GM12878 (cell line): ENCODE data around the gene AZU1. TPM values are rescaled to one million over a fixed set of nuclear protein-coding genes. Genes with fewer than 3 reads are reported as not detected.

ENCODE experiments used
- ATF2 ChIP-seq: IDR thresholded peaks from 2 replicates; pipeline ENCODE4 v1.6.1; 2012; ENCODE audit warnings: low read length, inconsistent platforms
- BHLHE40 ChIP-seq, 2 experiments: fragments of 450-650 bp in 1 of 2; IDR thresholded peaks; 2 replicates each; pipeline ENCODE4 v1.6.1; 2011 to 2017; ENCODE audit warnings: low read depth in 2 of 2, borderline replicate concordance in 1 of 2, improper control_type of control experiment in 1 of 2, low read length in 1 of 2, mild to moderate bottlenecking in 1 of 2
- CEBPZ ChIP-seq: fragments of 150-350 bp; IDR thresholded peaks from 2 replicates; pipeline ENCODE4 v1.6.1; 2016; ENCODE audit warnings: low read depth, low read length
- CHD2 ChIP-seq: IDR thresholded peaks from 2 replicates; pipeline ENCODE4 v1.6.1; 2011; ENCODE audit warnings: low read depth, low read length, improper control_type of control experiment, borderline replicate concordance
- EGR1 ChIP-seq, 2 experiments: IDR thresholded peaks; 1 replicate in 1 of 2; 2 replicates in 1 of 2; pipeline ENCODE4 v1.6.1; 2011 to 2012; ENCODE audit warnings: low read depth in 2 of 2, low read length in 2 of 2, borderline replicate concordance in 1 of 2, mild to moderate bottlenecking in 1 of 2, moderate library complexity in 1 of 2
- FOXK2 ChIP-seq: fragments of 450-650 bp; IDR thresholded peaks from 2 replicates; pipeline ENCODE4 v1.6.1; 2017; ENCODE audit warnings: mild to moderate bottlenecking, moderate library complexity
- GABPA ChIP-seq: IDR thresholded peaks from 2 replicates; pipeline ENCODE4 v1.6.1; 2014; ENCODE audit warnings: antibody characterized with exemption, low read depth, mild to moderate bottlenecking, inconsistent platforms
- MAX ChIP-seq: IDR thresholded peaks from 2 replicates; pipeline ENCODE4 v1.6.1; 2012; ENCODE audit warnings: low read depth, low read length, improper control_type of control experiment
- MLLT1 ChIP-seq: fragments of 450-650 bp; IDR thresholded peaks from 2 replicates; pipeline ENCODE4 v1.6.1; 2016; ENCODE audit warnings: mild to moderate bottlenecking
- MXI1 ChIP-seq: fragments of 150-350 bp; IDR thresholded peaks from 2 replicates; pipeline ENCODE4 v1.6.1; 2011; ENCODE audit warnings: low read depth, mild to moderate bottlenecking, inconsistent platforms, low read length, improper control_type of control experiment
- NR2C1 ChIP-seq: fragments of 450-650 bp; IDR thresholded peaks from 2 replicates; pipeline ENCODE4 v1.6.1; 2017; ENCODE audit warnings: antibody characterized with exemption, mild to moderate bottlenecking, moderate library complexity
- RELA ChIP-seq: fragments of 450-650 bp; IDR thresholded peaks from 2 replicates; pipeline ENCODE4 v1.8.0; 2014; ENCODE audit warnings: borderline replicate concordance; ENCODE audit not compliant: partially characterized antibody
- RELB ChIP-seq: fragments of 450-650 bp; IDR thresholded peaks from 2 replicates; pipeline ENCODE4 v1.6.1; 2017; ENCODE audit warnings: low read depth, mild to moderate bottlenecking, moderate library complexity
- SPI1 ChIP-seq: IDR thresholded peaks from 2 replicates; pipeline ENCODE4 v1.6.1; 2011; ENCODE audit warnings: low read depth, mild to moderate bottlenecking, low read length, moderate library complexity, borderline replicate concordance; ENCODE audit not compliant: insufficient read depth
- TARDBP ChIP-seq: IDR thresholded peaks from 2 replicates; pipeline ENCODE4 v1.6.1; 2016; ENCODE audit warnings: borderline replicate concordance
- USF2 ChIP-seq: IDR thresholded peaks from 2 replicates; pipeline ENCODE4 v1.6.1; 2011; ENCODE audit warnings: low read depth, low read length, improper control_type of control experiment, borderline replicate concordance
- ZBED1 ChIP-seq: IDR thresholded peaks from 2 replicates; pipeline ENCODE4 v1.6.1; 2016; ENCODE audit warnings: borderline replicate concordance
- ZNF24 ChIP-seq: fragments of 450-650 bp; IDR thresholded peaks from 2 replicates; pipeline ENCODE4 v1.6.1; 2017; ENCODE audit warnings: antibody characterized with exemption, mild to moderate bottlenecking
- ZNF274 ChIP-seq: IDR thresholded peaks from one replicate; pipeline ENCODE4 v1.8.0; 2011; ENCODE audit not compliant: insufficient read length, insufficient read depth
- ZNF622 ChIP-seq: fragments of 450-650 bp; IDR thresholded peaks from 2 replicates; pipeline ENCODE4 v1.6.1; 2017; ENCODE audit warnings: mild to moderate bottlenecking, inconsistent platforms
- polyA plus RNA-seq, 11 experiments: library from polyadenylated mRNA; depleted of rRNA in 4 of 11; unstranded in 6 of 11; stranded (reverse) in 5 of 11; fragments of >200 nt; fragmentation: Nextera tagmentation in 4 of 11; fragmentation: Illumina TruSeq in 1 of 11; extraction: Ambion mirVana in 4 of 11; extraction: Trizol in 1 of 11; gene quantifications; 1 replicate in 1 of 11; 2 replicates in 10 of 11; pipeline versions ENCODE4 v1.2.1 to v1.2.3, GENCODE V29; 2011 to 2016; ENCODE audit warnings: inconsistent platforms in 2 of 11, missing spikeins in 2 of 11, low read depth in 1 of 11
- total RNA-seq, 4 experiments: library from RNA; depleted of rRNA in 3 of 4; stranded (reverse); fragments of >200 nt in 3 of 4; fragmentation: Illumina TruSeq in 1 of 4; extraction: Trizol in 1 of 4; gene quantifications; 2 replicates each; pipeline versions ENCODE4 v1.2.1 to v1.2.3, GENCODE V29; 2013 to 2021

The AZU1 gene
- total and polyA plus RNA-seq, 10 of the 15 experiments (the other 5 are each of a cell fraction or from before 2014, with no cell fraction given), result not detected

GRCh38 chr19:796692-797527, 30.7 kb upstream of the AZU1 start, which contains the start of gene PTBP1 (continued):
- TF ChIP-seq ZBED1, result no peak
- TF ChIP-seq MLLT1, result peak; percentile 93
- no peak for TF ChIP-seq ZNF274
- TF ChIP-seq CHD2, result peak; percentile 95
- TF ChIP-seq MAX, result peak; percentile 99
- peak; percentile 96 for TF ChIP-seq USF2
- TF ChIP-seq ZNF622, result no peak
- no peak for TF ChIP-seq ATF2
- TF ChIP-seq RELB, result peak; percentile 61; the same call in 1 of the 2 replicates
- no peak for TF ChIP-seq SPI1
- peak; percentile 61; the same call in 1 of the 2 replicates for TF ChIP-seq FOXK2
- peak; percentile 96 for TF ChIP-seq NR2C1
- TF ChIP-seq MXI1, result peak; percentile 96
- peak; percentile 77 to 97 for TF ChIP-seq BHLHE40 (IDR thresholded peaks at IDR 0.05; ENCODE audit: borderline replicate concordance in 1 of 2, low read depth in 2 of 2, low read length in 1 of 2)
- no peak for TF ChIP-seq ZNF24
- TF ChIP-seq TARDBP, result peak; percentile 95
- TF ChIP-seq GABPA, result peak; percentile 80; the same call in 1 of the 2 replicates
- peak in 1 of 2 experiments; percentile 92; a peak in 2 of 3 replicates for TF ChIP-seq EGR1 (IDR thresholded peaks at IDR 0.05; ENCODE audit: borderline replicate concordance in 1 of 2, low read depth in 2 of 2, low read length in 2 of 2)
- peak; percentile 83 for TF ChIP-seq CEBPZ
- TF ChIP-seq RELA, result no peak
